ENCODE measurements around the gene ALDH3B2.
"Not testable (repeated sequence)": the region's sequence is repeated elsewhere in the genome, so short reads cannot be mapped to it uniquely, and the experiment has no call there.

DNA sequence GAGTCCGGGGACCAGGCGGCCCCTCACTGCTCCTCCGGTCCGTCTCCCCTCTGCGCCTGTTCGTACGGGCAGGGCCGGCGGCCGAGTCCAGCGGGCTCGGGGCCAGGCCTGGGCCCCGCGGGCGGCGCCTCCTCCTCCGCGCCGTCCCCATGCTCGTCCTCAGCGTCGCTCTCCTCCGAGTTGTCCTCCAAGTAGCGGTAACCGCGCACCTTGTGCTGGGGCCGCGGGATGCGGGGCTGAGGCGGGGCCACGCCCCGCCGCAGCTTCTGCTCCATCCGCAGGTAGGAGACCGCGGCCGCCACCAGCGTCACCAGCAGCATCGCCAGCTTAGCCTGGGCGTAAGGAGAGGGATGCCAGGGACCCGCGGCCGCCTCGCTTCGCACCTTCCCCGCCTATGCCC, 37.3 kb upstream of the ALDH3B2 start:
- TF ChIP-seq, protein P1, sequence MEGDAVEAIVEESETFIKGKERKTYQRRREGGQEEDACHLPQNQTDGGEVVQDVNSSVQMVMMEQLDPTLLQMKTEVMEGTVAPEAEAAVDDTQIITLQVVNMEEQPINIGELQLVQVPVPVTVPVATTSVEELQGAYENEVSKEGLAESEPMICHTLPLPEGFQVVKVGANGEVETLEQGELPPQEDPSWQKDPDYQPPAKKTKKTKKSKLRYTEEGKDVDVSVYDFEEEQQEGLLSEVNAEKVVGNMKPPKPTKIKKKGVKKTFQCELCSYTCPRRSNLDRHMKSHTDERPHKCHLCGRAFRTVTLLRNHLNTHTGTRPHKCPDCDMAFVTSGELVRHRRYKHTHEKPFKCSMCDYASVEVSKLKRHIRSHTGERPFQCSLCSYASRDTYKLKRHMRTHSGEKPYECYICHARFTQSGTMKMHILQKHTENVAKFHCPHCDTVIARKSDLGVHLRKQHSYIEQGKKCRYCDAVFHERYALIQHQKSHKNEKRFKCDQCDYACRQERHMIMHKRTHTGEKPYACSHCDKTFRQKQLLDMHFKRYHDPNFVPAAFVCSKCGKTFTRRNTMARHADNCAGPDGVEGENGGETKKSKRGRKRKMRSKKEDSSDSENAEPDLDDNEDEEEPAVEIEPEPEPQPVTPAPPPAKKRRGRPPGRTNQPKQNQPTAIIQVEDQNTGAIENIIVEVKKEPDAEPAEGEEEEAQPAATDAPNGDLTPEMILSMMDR (IDR thresholded peaks at IDR 0.05) = not testable (repeated sequence)
- TF ChIP-seq POLR2A (IDR thresholded peaks at IDR 0.05) = not testable (repeated sequence)

Data from tibial nerve (tissue), 3 donors.